Measurements from ENCODE around the gene COL23A1.

COL23A1 gene

GRCh38 chr5:178282391-178282790, 307.8 kb downstream of the COL23A1 start:
- no peaks in the 10 kb centered on the region for H3K9me2 ChIP-seq (replicated peaks; ENCODE audit: insufficient read depth, low read length)
- H3F3A ChIP-seq (ENCODE audit: insufficient read depth, low read length), result no peaks in the 10 kb centered on the region
- no peak overlapping the region for H3K27ac ChIP-seq (ENCODE audit: low read length)
- H3K9me3 ChIP-seq (replicated peaks; ENCODE audit: insufficient read depth, low read length), result no peaks in the 10 kb centered on the region
- H2AFZ ChIP-seq (ENCODE audit: low read length), result no peak overlapping the region
- H3K4me3 ChIP-seq (ENCODE audit: low read length), result no peak overlapping the region
- no peak for DNase-seq
- H3K9ac ChIP-seq (ENCODE audit: low read length), result no peak overlapping the region
- no peaks in the 10 kb centered on the region for H4K20me1 ChIP-seq (ENCODE audit: insufficient read depth, low read length)
- no peak overlapping the region for H3K4me2 ChIP-seq (ENCODE audit: low read depth, low read length)
- H3K36me3 ChIP-seq (replicated peaks; ENCODE audit: insufficient read depth, low read length), result no peaks in the 10 kb centered on the region
- H3K4me1 ChIP-seq (ENCODE audit: low read length), result no peaks in the 10 kb centered on the region
- H3K79me2 ChIP-seq (ENCODE audit: low read length), result no peaks in the 10 kb centered on the region
- TF ChIP-seq EZH2phosphoT487 (IDR thresholded peaks at IDR 0.05; ENCODE audit: low read length), result no peak
- no peak for TF ChIP-seq EZH2 (optimal IDR thresholded peaks at IDR 0.05; ENCODE audit: low read depth, low read length)
- no peak for TF ChIP-seq CTCF (IDR thresholded peaks at IDR 0.05; ENCODE audit: low read length)
- H3K27me3 ChIP-seq (replicated peaks; ENCODE audit: insufficient read depth, low read length), result peaks cover 88% of the 10 kb centered on the region

- no peak for TF ChIP-seq CTCF (IDR thresholded peaks at IDR 0.05; ENCODE audit: low read length)
- TF ChIP-seq EZH2phosphoT487 (IDR thresholded peaks at IDR 0.05; ENCODE audit: low read length), result no peak
- no peak for TF ChIP-seq EZH2 (optimal IDR thresholded peaks at IDR 0.05; ENCODE audit: low read depth, low read length)
- Histone ChIP-seq H2AFZ (ENCODE audit: low read length) (no peak overlapping the region), H3K79me2 (ENCODE audit: low read length) (no peaks in the 10 kb centered on the region), H3K9me2 (replicated peaks; ENCODE audit: insufficient read depth, low read length) (no peaks in the 10 kb centered on the region), H3K4me3 (ENCODE audit: low read length) (no peak overlapping the region), H3K36me3 (replicated peaks; ENCODE audit: insufficient read depth, low read length) (no peaks in the 10 kb centered on the region), H3K4me1 (ENCODE audit: low read length) (no peaks in the 10 kb centered on the region), H3K4me2 (ENCODE audit: low read depth, low read length) (no peak overlapping the region), H4K20me1 (ENCODE audit: insufficient read depth, low read length) (no peaks in the 10 kb centered on the region), H3K27me3 (replicated peaks; ENCODE audit: insufficient read depth, low read length) (peaks cover 88% of the 10 kb centered on the region), H3F3A (ENCODE audit: insufficient read depth, low read length) (no peaks in the 10 kb centered on the region), H3K9me3 (replicated peaks; ENCODE audit: insufficient read depth, low read length) (no peaks in the 10 kb centered on the region), H3K9ac (ENCODE audit: low read length) (no peak overlapping the region), H3K27ac (ENCODE audit: low read length) (no peak overlapping the region)
- DNase-seq, result no peak
These were observed 308.9 kb downstream of the COL23A1 start for GRCh38 chr5:178281331-178281730.

GRCh38 chr5:178280631-178281030, 309.6 kb downstream of the COL23A1 start:
- Histone ChIP-seq H3K9me2 (replicated peaks; ENCODE audit: insufficient read depth, low read length) (no peaks in the 10 kb centered on the region), H3K36me3 (replicated peaks; ENCODE audit: insufficient read depth, low read length) (no peaks in the 10 kb centered on the region), H3K4me2 (ENCODE audit: low read depth, low read length) (no peak overlapping the region), H2AFZ (ENCODE audit: low read length) (no peak overlapping the region), H3K79me2 (ENCODE audit: low read length) (no peaks in the 10 kb centered on the region), H4K20me1 (ENCODE audit: insufficient read depth, low read length) (no peaks in the 10 kb centered on the region), H3K4me1 (ENCODE audit: low read length) (no peaks in the 10 kb centered on the region), H3K9ac (ENCODE audit: low read length) (no peak overlapping the region), H3K27me3 (replicated peaks; ENCODE audit: insufficient read depth, low read length) (peaks cover 89% of the 10 kb centered on the region), H3K9me3 (replicated peaks; ENCODE audit: insufficient read depth, low read length) (no peaks in the 10 kb centered on the region), H3K27ac (ENCODE audit: low read length) (no peak overlapping the region), H3F3A (ENCODE audit: insufficient read depth, low read length) (no peaks in the 10 kb centered on the region), H3K4me3 (ENCODE audit: low read length) (no peak overlapping the region)
- no peak for DNase-seq
- TF ChIP-seq CTCF (IDR thresholded peaks at IDR 0.05; ENCODE audit: low read length) (no peak), EZH2phosphoT487 (IDR thresholded peaks at IDR 0.05; ENCODE audit: low read length) (no peak), EZH2 (optimal IDR thresholded peaks at IDR 0.05; ENCODE audit: low read depth, low read length) (no peak)

Data from MM.1S (cell line).